HepG2 (cell line): ENCODE data around the gene GTF2F1. TPM values are rescaled to one million over a fixed set of nuclear protein-coding genes. Genes with fewer than 3 reads are reported as not detected.
A peak's percentile ranks its signal among the peaks of the same experiment; 100 is the strongest.

Source experiments
- AHR ChIP-seq: IDR thresholded peaks from 2 replicates; pipeline ENCODE4 v1.6.1; 2018; ENCODE audit warnings: missing genetic modification reagents, missing compliant biosample characterization
- ATF7-NPFF ChIP-seq: sonication (generic); formaldehyde crosslinking; IDR thresholded peaks from 2 replicates; pipeline ENCODE4 v1.8.1; 2023; ENCODE audit warnings: mild to moderate bottlenecking, low read depth, missing genetic modification reagents, moderate library complexity
- CENPT ChIP-seq: sonication (generic); formaldehyde crosslinking; IDR thresholded peaks from 2 replicates; pipeline ENCODE4 v1.8.0; 2022; ENCODE audit warnings: low read depth, mild to moderate bottlenecking, moderate library complexity, missing genetic modification reagents
- ELF4 ChIP-seq: sonication (generic); formaldehyde crosslinking; IDR thresholded peaks from 2 replicates; pipeline ENCODE4 v1.5.0; 2020; ENCODE audit warnings: missing genetic modification reagents, mild to moderate bottlenecking, moderate library complexity, borderline replicate concordance
- HOXA9 ChIP-seq: sonication (generic); formaldehyde crosslinking; IDR thresholded peaks from 2 replicates; pipeline ENCODE4 v1.8.1; 2022; ENCODE audit warnings: missing genetic modification reagents, mild to moderate bottlenecking, moderate library complexity, borderline replicate concordance
- SALL1 ChIP-seq: sonication (generic); formaldehyde crosslinking; IDR thresholded peaks from 2 replicates; pipeline ENCODE4 v1.8.0; 2022; ENCODE audit warnings: mild to moderate bottlenecking, missing genetic modification reagents
- SIN3A ChIP-seq: IDR thresholded peaks from 2 replicates; pipeline ENCODE4 v1.6.1; 2011; ENCODE audit warnings: low read depth, mild to moderate bottlenecking, control low read depth, low read length, borderline replicate concordance
- TCF12 ChIP-seq, 2 experiments: fragments of 450-650 bp in 1 of 2; sonication (generic) in 1 of 2; formaldehyde crosslinking in 1 of 2; IDR thresholded peaks; 2 replicates each; pipeline versions ENCODE4 v1.6.1 to v1.8.0; 2017 to 2022; ENCODE audit warnings: antibody characterized with exemption in 1 of 2, mild to moderate bottlenecking in 1 of 2, missing genetic modification reagents in 1 of 2, moderate library complexity in 1 of 2
- THYN1 ChIP-seq: sonication (generic); formaldehyde crosslinking; IDR thresholded peaks from 2 replicates; pipeline ENCODE4 v1.8.1; 2023; ENCODE audit warnings: low read depth, mild to moderate bottlenecking, moderate library complexity, missing genetic modification reagents, borderline replicate concordance
- ZBTB38 ChIP-seq: sonication (generic); formaldehyde crosslinking; IDR thresholded peaks from 2 replicates; pipeline ENCODE4 v1.5.1; 2020; ENCODE audit warnings: mild to moderate bottlenecking, missing genetic modification reagents
- ZNF121 ChIP-seq: sonication (generic); formaldehyde crosslinking; IDR thresholded peaks from 2 replicates; pipeline ENCODE4 v1.5.0; 2020; ENCODE audit warnings: mild to moderate bottlenecking, missing genetic modification reagents
- ZNF264 ChIP-seq: sonication (generic); formaldehyde crosslinking; IDR thresholded peaks from 2 replicates; pipeline ENCODE4 v1.4.0; 2020; ENCODE audit warnings: missing genetic modification reagents
- ZNF382 ChIP-seq: sonication (generic); formaldehyde crosslinking; IDR thresholded peaks from 2 replicates; pipeline ENCODE4 v1.5.0; 2020; ENCODE audit warnings: missing genetic modification reagents, mild to moderate bottlenecking, borderline replicate concordance
- ZNF468 ChIP-seq: sonication (generic); formaldehyde crosslinking; IDR thresholded peaks from 2 replicates; pipeline ENCODE4 v1.8.0; 2022; ENCODE audit warnings: mild to moderate bottlenecking, moderate library complexity, missing genetic modification reagents
- polyA plus RNA-seq, 8 experiments: library from polyadenylated mRNA; depleted of rRNA in 3 of 8; stranded (reverse) in 7 of 8; unstranded in 1 of 8; fragments of >200 nt; fragmentation: Illumina TruSeq in 4 of 8; extraction: Trizol in 4 of 8; gene quantifications; 2 replicates each; pipeline versions ENCODE4 v1.2.1 to v1.2.3, GENCODE V29; 2011 to 2016; ENCODE audit warnings: low read depth in 4 of 8, missing spikeins in 1 of 8, mixed read lengths in 1 of 8; ENCODE audit not compliant: insufficient read depth in 1 of 8
- total RNA-seq, 5 experiments: library from RNA; depleted of rRNA; stranded (reverse); fragments of >200 nt; fragmentation: Illumina TruSeq; extraction: Trizol; gene quantifications; 2 replicates each; pipeline ENCODE4 v1.2.3, GENCODE V29; 2016; ENCODE audit warnings: low read depth in 1 of 5
- TF ChIP-seq, protein P1 (sequence below): sonication (generic); formaldehyde crosslinking; IDR thresholded peaks from 2 replicates; pipeline ENCODE4 v1.4.0; 2020; ENCODE audit warnings: mild to moderate bottlenecking, missing genetic modification reagents
- TF ChIP-seq, protein P2 (sequence below): sonication (generic); formaldehyde crosslinking; IDR thresholded peaks from 2 replicates; pipeline ENCODE4 v1.5.1; 2020; ENCODE audit warnings: missing genetic modification reagents, mild to moderate bottlenecking, borderline replicate concordance
- TF ChIP-seq, protein P3 (sequence below): sonication (generic); formaldehyde crosslinking; IDR thresholded peaks from 2 replicates; pipeline ENCODE4 v1.4.0; 2020; ENCODE audit warnings: missing genetic modification reagents
- TF ChIP-seq, protein P4 (sequence below): sonication (generic); formaldehyde crosslinking; IDR thresholded peaks from 2 replicates; pipeline ENCODE4 v1.9.0; 2021; ENCODE audit warnings: missing genetic modification reagents, borderline replicate concordance

Gene GTF2F1
- total and polyA plus RNA-seq, 2 of the 13 experiments (the other 11 are each of a cell fraction or from before 2014, with no cell fraction given) = 27.8 to 34.1 TPM

DNA sequence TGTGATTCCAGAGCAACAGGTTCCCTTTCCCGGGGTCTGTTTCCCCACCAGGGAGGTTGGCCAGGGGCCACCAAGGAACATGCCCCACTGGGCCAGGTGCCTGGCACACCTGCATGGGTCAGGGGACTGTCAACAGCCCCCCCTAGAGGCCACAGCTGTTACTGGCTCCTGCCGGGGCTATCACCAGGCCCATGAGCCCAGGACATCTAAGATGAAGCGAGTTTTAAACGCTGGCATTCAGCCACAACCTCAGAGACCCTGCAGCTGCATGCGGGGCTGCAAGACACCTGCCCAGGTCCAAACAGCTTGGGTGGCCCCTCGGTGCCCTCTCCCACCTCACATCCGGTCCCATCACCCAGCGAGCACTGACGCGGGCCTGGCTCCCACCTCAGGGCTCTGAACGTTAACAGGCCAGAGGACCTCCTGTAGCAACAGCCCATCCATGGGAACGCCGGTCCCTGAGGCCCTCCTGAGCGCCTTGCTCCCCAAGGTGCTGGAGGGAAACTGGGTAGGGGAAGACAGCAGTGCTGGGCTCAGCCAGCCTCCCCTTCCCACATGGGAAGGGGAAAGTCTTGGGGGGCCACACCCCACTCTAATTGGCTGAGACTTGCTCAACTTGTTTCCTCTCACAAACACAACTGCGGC, 19.6 kb upstream of the GTF2F1 start (continued):
- TF ChIP-seq, protein P1, sequence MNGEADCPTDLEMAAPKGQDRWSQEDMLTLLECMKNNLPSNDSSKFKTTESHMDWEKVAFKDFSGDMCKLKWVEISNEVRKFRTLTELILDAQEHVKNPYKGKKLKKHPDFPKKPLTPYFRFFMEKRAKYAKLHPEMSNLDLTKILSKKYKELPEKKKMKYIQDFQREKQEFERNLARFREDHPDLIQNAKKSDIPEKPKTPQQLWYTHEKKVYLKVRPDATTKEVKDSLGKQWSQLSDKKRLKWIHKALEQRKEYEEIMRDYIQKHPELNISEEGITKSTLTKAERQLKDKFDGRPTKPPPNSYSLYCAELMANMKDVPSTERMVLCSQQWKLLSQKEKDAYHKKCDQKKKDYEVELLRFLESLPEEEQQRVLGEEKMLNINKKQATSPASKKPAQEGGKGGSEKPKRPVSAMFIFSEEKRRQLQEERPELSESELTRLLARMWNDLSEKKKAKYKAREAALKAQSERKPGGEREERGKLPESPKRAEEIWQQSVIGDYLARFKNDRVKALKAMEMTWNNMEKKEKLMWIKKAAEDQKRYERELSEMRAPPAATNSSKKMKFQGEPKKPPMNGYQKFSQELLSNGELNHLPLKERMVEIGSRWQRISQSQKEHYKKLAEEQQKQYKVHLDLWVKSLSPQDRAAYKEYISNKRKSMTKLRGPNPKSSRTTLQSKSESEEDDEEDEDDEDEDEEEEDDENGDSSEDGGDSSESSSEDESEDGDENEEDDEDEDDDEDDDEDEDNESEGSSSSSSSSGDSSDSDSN (CRISPR knock-in tag) = 0 out of 2 replicates have a peak, but pooled peaks have one; percentile 6
- TF ChIP-seq SALL1 (CRISPR knock-in tag) (peak; percentile 33; the same call in 1 of the 2 replicates), ATF7-NPFF (CRISPR knock-in tag) (no peak), CENPT (CRISPR knock-in tag) (no peak), AHR (CRISPR knock-in tag) (0 out of 2 replicates have a peak, but pooled peaks have one; percentile 43), TCF12 (IDR thresholded peaks at IDR 0.05) (no peak), TCF12 (CRISPR knock-in tag; IDR thresholded peaks at IDR 0.05) (no peak), ZNF382 (CRISPR knock-in tag) (no peak), ZNF264 (CRISPR knock-in tag) (no peak), ELF4 (CRISPR knock-in tag) (no peak), ZBTB38 (peak; percentile 51; the same call in 1 of the 2 replicates), ZNF468 (CRISPR knock-in tag) (no peak), HOXA9 (CRISPR knock-in tag) (no peak), SIN3A (0 out of 2 replicates have a peak, but pooled peaks have one; percentile 8), THYN1 (CRISPR knock-in tag) (no peak), ZNF121 (no peak)
- TF ChIP-seq, protein P2, sequence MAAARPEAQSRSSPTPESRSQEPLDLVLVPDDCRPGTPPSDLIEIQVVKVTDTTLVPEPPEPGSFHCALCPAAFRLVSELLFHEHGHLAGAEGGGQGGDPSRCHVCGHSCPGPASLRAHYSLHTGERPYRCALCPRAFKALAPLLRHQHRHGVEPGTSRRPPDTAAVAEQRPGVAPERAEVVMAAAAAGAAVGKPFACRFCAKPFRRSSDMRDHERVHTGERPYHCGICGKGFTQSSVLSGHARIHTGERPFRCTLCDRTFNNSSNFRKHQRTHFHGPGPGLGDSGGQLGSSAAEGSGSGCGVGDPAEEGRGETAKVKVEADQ (CRISPR knock-in tag) = no peak
- TF ChIP-seq, protein P3, sequence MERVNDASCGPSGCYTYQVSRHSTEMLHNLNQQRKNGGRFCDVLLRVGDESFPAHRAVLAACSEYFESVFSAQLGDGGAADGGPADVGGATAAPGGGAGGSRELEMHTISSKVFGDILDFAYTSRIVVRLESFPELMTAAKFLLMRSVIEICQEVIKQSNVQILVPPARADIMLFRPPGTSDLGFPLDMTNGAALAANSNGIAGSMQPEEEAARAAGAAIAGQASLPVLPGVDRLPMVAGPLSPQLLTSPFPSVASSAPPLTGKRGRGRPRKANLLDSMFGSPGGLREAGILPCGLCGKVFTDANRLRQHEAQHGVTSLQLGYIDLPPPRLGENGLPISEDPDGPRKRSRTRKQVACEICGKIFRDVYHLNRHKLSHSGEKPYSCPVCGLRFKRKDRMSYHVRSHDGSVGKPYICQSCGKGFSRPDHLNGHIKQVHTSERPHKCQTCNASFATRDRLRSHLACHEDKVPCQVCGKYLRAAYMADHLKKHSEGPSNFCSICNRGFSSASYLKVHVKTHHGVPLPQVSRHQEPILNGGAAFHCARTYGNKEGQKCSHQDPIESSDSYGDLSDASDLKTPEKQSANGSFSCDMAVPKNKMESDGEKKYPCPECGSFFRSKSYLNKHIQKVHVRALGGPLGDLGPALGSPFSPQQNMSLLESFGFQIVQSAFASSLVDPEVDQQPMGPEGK (CRISPR knock-in tag) = no peak
- TF ChIP-seq, protein P4, sequence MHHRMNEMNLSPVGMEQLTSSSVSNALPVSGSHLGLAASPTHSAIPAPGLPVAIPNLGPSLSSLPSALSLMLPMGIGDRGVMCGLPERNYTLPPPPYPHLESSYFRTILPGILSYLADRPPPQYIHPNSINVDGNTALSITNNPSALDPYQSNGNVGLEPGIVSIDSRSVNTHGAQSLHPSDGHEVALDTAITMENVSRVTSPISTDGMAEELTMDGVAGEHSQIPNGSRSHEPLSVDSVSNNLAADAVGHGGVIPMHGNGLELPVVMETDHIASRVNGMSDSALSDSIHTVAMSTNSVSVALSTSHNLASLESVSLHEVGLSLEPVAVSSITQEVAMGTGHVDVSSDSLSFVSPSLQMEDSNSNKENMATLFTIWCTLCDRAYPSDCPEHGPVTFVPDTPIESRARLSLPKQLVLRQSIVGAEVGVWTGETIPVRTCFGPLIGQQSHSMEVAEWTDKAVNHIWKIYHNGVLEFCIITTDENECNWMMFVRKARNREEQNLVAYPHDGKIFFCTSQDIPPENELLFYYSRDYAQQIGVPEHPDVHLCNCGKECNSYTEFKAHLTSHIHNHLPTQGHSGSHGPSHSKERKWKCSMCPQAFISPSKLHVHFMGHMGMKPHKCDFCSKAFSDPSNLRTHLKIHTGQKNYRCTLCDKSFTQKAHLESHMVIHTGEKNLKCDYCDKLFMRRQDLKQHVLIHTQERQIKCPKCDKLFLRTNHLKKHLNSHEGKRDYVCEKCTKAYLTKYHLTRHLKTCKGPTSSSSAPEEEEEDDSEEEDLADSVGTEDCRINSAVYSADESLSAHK (CRISPR knock-in tag) = no peak
